ENCODE data around the gene SEMA5A. TPM values are rescaled to one million over a fixed set of nuclear protein-coding genes. Genes with fewer than 3 reads are reported as not detected.

The SEMA5A gene
- total and polyA plus RNA-seq, 2 of the 13 experiments (the other 11 are each of a cell fraction or from before 2014, with no cell fraction given) = 0.01 TPM; not detected in 1

DNA sequence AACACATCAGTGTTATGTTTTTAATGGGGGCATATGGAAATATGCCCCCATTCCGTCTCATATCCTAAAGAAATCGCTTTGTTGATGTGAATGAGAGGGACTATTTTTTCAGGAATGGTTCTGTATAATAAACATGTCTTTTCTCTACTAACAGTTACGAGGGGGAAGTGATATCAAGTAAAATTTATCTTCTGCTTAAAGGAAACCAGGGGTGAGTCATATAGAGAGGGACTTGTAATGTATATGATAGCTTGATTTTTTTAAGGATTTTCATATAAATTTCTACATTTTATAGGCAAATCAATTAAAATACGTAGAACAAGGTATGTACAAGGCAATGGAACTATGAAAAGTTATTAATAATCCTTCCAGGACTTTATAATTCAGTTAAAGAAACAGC is 207.1 kb downstream of the SEMA5A start (continued):
- TF ChIP-seq, protein P1, sequence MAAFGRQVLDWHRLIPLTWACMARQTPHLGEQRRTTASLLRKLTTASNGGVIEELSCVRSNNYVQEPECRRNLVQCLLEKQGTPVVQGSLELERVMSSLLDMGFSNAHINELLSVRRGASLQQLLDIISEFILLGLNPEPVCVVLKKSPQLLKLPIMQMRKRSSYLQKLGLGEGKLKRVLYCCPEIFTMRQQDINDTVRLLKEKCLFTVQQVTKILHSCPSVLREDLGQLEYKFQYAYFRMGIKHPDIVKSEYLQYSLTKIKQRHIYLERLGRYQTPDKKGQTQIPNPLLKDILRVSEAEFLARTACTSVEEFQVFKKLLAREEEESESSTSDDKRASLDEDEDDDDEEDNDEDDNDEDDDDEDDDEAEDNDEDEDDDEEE (CRISPR knock-in tag; IDR thresholded peaks at IDR 0.05) = no peak
- TF ChIP-seq ZNF232 (CRISPR knock-in tag; IDR thresholded peaks at IDR 0.05; ENCODE audit: borderline replicate concordance) = no peak
- TF ChIP-seq, protein P2, sequence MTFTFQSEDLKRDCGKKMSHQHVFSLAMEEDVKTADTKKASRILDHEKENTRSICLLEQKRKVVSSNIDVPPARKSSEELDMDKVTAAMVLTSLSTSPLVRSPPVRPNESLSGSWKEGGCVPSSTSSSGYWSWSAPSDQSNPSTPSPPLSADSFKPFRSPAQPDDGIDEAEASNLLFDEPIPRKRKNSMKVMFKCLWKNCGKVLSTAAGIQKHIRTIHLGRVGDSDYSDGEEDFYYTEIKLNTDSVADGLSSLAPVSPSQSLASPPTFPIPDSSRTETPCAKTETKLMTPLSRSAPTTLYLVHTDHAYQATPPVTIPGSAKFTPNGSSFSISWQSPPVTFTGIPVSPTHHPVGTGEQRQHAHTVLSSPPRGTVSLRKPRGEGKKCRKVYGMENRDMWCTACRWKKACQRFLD (CRISPR knock-in tag; IDR thresholded peaks at IDR 0.05; ENCODE audit: borderline replicate concordance) = no peak

DNA sequence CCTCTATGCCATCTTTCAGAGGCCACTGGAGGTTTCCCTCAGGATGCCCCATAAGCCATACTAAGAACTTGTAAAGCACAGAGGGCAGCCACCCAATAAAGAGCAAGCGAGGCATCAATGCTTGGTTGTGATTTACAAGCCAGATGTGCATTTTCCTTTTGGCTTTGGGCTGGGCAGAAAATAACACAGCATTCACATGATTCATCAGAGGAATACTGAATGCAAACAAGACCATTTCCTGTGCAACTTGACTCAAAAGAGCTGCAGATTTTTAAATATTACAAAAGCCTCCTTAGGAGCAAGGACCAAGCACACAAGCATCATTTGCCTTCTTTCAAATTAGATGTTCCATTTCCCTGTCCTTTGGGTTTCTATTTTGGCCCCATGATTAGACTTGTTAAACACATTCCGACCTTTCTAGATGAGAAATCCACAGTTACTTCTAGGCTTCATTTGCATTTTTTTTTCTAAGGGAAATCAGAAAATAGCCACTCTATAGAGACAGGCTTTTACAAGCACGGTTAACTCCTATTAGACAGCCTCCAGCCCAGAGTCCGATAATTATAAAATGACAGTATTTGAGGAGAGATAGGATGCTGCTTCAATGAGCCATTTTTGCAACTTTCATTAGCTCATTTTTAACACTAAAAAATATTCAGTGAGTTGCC is 207.8 kb downstream of the SEMA5A start:
- TF ChIP-seq, protein P3, sequence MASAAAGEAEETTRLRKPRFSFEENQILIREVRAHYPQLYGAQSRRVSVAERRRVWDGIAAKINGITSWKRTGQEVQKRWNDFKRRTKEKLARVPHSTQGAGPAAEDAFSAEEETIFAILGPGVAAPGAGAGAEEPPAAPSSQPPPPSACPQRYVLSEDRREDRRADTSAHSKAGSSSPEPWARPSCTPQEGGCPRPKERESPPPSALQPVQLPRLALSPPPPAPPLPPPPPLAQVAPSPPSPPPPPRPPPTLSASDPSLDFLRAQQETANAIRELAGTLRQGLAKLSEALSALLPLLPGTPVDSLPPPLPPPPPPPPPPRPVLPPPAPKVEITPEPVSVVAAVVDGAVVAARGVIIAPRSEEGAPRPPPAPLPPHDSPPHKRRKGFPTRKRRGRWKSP (CRISPR knock-in tag; IDR thresholded peaks at IDR 0.05) = no peak
- TF ChIP-seq HMGA1 (CRISPR knock-in tag; conservative IDR thresholded peaks at IDR 0.05) (no peak), PHF8 (CRISPR knock-in tag; IDR thresholded peaks at IDR 0.05) (no peak), ZIK1 (CRISPR knock-in tag; IDR thresholded peaks at IDR 0.05; ENCODE audit: borderline replicate concordance, low read depth) (no peak), BRD4 (CRISPR knock-in tag; IDR thresholded peaks at IDR 0.05) (no peak), ZNF256 (CRISPR knock-in tag; conservative IDR thresholded peaks at IDR 0.05) (no peak), KLF9 (CRISPR knock-in tag; IDR thresholded peaks at IDR 0.05; ENCODE audit: low read depth) (no peak), NFRKB (IDR thresholded peaks at IDR 0.05) (no peak), POGZ (CRISPR knock-in tag; IDR thresholded peaks at IDR 0.05) (no peak), SRSF9 (IDR thresholded peaks at IDR 0.05; ENCODE audit: borderline replicate concordance, insufficient read depth, low read depth, low read length, poor library complexity, severe bottlenecking) (no peak), RAD51 (IDR thresholded peaks at IDR 0.05; ENCODE audit: borderline replicate concordance) (no peak), FOXC1 (CRISPR knock-in tag; IDR thresholded peaks at IDR 0.05; ENCODE audit: borderline replicate concordance) (no peak)
- TF ChIP-seq, protein P4, sequence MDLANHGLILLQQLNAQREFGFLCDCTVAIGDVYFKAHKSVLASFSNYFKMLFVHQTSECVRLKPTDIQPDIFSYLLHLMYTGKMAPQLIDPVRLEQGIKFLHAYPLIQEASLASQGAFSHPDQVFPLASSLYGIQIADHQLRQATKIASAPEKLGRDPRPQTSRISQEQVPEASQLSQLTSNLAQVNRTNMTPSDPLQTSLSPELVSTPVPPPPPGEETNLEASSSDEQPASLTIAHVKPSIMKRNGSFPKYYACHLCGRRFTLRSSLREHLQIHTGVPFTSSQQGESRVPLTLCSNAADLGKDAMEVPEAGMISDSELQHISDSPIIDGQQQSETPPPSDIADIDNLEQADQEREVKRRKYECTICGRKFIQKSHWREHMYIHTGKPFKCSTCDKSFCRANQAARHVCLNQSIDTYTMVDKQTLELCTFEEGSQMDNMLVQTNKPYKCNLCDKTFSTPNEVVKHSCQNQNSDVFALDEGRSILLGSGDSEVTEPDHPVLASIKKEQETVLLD (CRISPR knock-in tag; IDR thresholded peaks at IDR 0.05; ENCODE audit: low read depth) = no peak
- TF ChIP-seq, protein P5, sequence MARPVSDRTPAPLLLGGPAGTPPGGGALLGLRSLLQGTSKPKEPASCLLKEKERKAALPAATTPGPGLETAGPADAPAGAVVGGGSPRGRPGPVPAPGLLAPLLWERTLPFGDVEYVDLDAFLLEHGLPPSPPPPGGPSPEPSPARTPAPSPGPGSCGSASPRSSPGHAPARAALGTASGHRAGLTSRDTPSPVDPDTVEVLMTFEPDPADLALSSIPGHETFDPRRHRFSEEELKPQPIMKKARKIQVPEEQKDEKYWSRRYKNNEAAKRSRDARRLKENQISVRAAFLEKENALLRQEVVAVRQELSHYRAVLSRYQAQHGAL (CRISPR knock-in tag; IDR thresholded peaks at IDR 0.05; ENCODE audit: not compliant biosample characterization) = no peak
- Histone ChIP-seq H3K79me2 (ENCODE audit: insufficient read depth, low read length) (no peaks in the 10 kb centered on the region), H3K4me2 (ENCODE audit: low read depth, low read length) (no peak overlapping the region), H4K20me1 (ENCODE audit: insufficient read depth, low read length) (no peaks in the 10 kb centered on the region), H3K4me1 (ENCODE audit: insufficient read depth, low read length) (no peaks in the 10 kb centered on the region), H3K9ac (ENCODE audit: insufficient read depth, low read depth, low read length) (no peak overlapping the region), H2AFZ (ENCODE audit: low read length) (no peak overlapping the region), H3K36me3 (replicated peaks in 1 of 2; ENCODE audit: control insufficient read depth in 1 of 2, insufficient read depth in 2 of 2, low read length in 2 of 2) (no peaks in the 10 kb centered on the region), H3K27ac (ENCODE audit: extremely low read length, insufficient read depth, low read length) (no peak overlapping the region), H3K27me3 (ENCODE audit: control insufficient read depth in 1 of 2, insufficient read depth in 2 of 2, low read length in 2 of 2) (no peaks in the 10 kb centered on the region; a peak in 1 of 5 replicates), H3K9me3 (ENCODE audit: low read length) (peaks cover 7% of the 10 kb centered on the region; the same call in 1 of the 2 replicates), H3K4me3 (replicated peaks in 1 of 3; ENCODE audit: insufficient read depth in 1 of 3, low read depth in 2 of 3, low read length in 3 of 3) (no peak overlapping the region)
- intact Hi-C loops (cut with micrococcal nuclease; ENCODE audit: unreplicated experiment) (no loop called here), in situ Hi-C loops (cut with HindIII; ENCODE audit: extremely low pct_ligation_motif_present, low pct_unique_long_range_greater_than_20kb) (no loop called here)
- no TSS peak for BruUV-seq (replicated peaks)
- 15% methylated on average over 4 of the region's 4 CpGs for WGBS (ENCODE audit: low lambda C conversion rate)
- DNase-seq (ENCODE audit: low spot score) (no peak), ATAC-seq (no peak), FAIRE-seq (no peak)
- ChIA-PET POLR2A (no interaction called here), CTCF (ENCODE audit: low intra/inter-chr PET ratio, low total read pairs) (no interaction called here)
